Measurements from ENCODE around the gene SMIM36.
"Not testable (repeated sequence)": the region's sequence is repeated elsewhere in the genome, so short reads cannot be mapped to it uniquely, and the experiment has no call there.

The SMIM36 gene

GRCh38 chr17:55524440-55525220, 13.4 kb upstream of the SMIM36 start:
- no peak overlapping the region for H3K4me3 ChIP-seq (ENCODE audit: low read length)
- no peak for TF ChIP-seq CTCF (conservative IDR thresholded peaks at IDR 0.05; ENCODE audit: low read depth, low read length)
- no peak for DNase-seq (ENCODE audit: low read depth)

- not testable (repeated sequence) for DNase-seq (ENCODE audit: low read depth); H3K4me3 ChIP-seq (ENCODE audit: low read length)
These were observed 11.8 kb upstream of the SMIM36 start for GRCh38 chr17:55523032-55523431.

GRCh38 chr17:55521186-55521585, 9.9 kb upstream of the SMIM36 start:
- no peak for DNase-seq (ENCODE audit: low read depth)
- H3K4me3 ChIP-seq (ENCODE audit: low read length) = no peak overlapping the region
- TF ChIP-seq CTCF (conservative IDR thresholded peaks at IDR 0.05; ENCODE audit: low read depth, low read length) = no peak

DNA sequence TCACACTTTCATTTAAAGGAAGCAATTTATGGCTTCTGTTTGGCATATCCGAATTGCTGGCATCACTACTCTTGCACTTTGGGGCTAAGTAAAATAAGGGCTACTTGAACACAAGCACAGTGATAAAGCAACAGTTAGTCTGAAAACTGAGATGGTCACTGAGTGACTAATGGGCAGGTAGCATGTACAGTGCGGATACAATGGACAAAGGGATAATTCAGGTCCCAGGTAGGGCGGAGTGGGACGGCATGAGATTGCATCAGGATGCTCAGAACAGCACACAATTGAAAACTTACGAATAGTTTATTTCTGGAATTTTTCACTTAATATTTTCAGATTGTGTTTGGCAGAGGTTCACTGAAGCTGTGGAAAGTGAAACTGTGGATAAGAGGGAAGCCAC, 9.2 kb upstream of the SMIM36 start:
- no peak for TF ChIP-seq CTCF (conservative IDR thresholded peaks at IDR 0.05; ENCODE audit: low read depth, low read length)
- no peak for DNase-seq (ENCODE audit: low read depth)
- no peak overlapping the region for H3K4me3 ChIP-seq (ENCODE audit: low read length)

DNA sequence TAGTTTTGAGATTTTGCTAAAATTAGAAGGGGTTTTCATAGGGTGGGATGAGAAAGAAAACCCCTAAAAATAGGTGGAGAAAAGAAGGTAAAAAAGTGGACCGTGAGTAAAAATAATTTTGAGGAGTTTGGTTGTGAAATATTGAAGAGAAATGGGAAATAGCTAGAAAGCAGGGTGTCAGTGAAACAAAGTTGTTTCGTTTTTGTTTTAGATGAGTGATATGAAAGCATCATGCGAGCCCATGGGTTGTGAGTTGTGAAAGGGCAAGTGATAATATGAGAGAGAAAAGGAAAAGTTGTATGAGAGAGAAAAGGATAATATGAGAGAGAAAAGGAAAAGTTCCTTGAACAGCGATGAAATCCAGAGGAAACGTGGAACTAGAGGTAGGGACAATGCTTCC, 7.3 kb upstream of the SMIM36 start:
- no peak overlapping the region for H3K4me3 ChIP-seq (ENCODE audit: low read length)
- TF ChIP-seq CTCF (conservative IDR thresholded peaks at IDR 0.05; ENCODE audit: low read depth, low read length) = no peak
- DNase-seq (ENCODE audit: low read depth) = no peak

DNA sequence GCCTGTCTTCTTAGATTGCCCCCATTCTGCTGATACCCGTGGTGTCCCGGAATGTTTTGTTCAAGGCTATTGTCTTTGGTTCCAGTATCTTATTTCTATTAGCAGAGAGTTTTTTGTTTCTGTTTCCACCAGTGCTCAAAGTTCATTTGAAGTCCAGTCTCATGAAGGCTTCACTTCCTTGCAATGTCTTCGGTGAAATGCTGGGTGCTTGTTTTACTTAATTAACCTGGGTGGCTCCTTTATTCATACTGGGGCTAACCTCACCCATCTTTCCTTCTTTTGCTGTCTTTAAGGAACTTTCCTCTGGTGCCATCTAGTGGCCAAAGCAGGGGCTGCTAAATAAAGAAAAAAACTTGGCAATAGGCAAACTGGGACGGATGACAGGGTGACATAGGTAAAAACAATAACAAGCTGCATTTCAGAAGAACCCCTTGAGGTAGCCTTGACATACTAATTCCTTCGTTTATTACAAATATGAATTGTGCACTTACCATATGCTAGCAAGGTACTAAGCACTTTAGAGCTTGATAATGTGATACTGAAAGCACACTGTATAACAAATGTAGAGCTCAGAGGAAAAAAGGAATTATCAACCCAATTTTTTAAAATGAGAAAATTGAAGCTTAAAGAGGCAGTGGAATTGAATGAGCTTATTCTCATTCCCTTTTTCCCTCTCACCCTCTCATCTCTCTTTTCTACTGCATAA, 2.8 kb upstream of the SMIM36 start:
- DNase-seq (ENCODE audit: low read depth) = no peak
- peak; percentile 95 for TF ChIP-seq CTCF (conservative IDR thresholded peaks at IDR 0.05; ENCODE audit: low read depth, low read length)
- H3K4me3 ChIP-seq (ENCODE audit: low read length) = no peak overlapping the region

DNA sequence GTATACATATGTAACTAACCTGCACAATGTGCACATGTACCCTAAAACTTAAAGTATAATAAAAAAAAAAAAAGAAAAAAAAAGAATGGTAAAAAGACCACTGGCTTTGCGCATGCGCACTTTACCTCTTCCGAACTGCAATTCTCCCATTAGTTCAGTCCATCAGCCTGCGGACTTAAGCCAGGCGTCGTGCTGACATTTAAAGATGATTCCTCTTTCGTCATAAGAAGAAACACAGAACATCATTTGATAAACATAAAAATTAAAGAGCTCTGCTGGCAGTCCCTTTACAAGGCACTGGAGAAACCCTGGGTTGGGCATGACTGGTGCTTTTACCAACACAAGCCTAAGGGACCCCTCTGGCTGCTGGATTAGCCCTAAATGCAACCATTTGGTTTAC, 3.6 kb downstream of the SMIM36 start:
- not testable (repeated sequence) for H3K4me3 ChIP-seq (ENCODE audit: low read length); DNase-seq (ENCODE audit: low read depth)

- not testable (repeated sequence) for DNase-seq (ENCODE audit: low read depth)
These were observed 9.6 kb downstream of the SMIM36 start for GRCh38 chr17:55501626-55502025.

More at GRCh38 chr17:55501626-55502025, 9.6 kb downstream of the SMIM36 start:
- not testable (repeated sequence) for H3K4me3 ChIP-seq (ENCODE audit: low read length)
